Measurements from ENCODE around the gene CUL4A. TPM values are rescaled to one million over a fixed set of nuclear protein-coding genes. Genes with fewer than 3 reads are reported as not detected.
"Not testable (repeated sequence)": the region's sequence is repeated elsewhere in the genome, so short reads cannot be mapped to it uniquely, and the experiment has no call there.

Gene CUL4A
- total RNA-seq, 4 donors from 2014 or later: 232 to 319 (median 234) TPM

DNA sequence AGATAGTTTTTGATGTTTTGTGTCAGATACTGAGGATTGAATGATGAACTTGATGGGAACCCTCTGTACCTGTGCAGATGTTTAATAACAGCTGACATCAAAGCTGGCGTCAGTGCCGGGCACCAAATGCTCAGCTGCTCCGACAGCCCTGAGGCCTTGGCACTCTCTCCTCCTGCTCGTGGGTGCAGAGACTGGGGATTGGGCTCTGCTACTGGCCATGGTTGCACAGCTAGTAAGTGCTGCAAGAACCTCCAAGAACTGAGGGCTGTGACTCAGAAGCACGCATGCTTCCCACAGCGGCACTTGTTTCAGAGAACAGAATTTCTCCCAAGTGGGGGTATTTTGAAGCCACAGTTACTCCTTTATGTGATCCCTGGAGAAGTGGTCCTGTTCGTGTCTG, 93.6 kb downstream of the CUL4A start:
- no peak for TF ChIP-seq POLR2A (IDR thresholded peaks at IDR 0.05)
- TF ChIP-seq, protein P1, sequence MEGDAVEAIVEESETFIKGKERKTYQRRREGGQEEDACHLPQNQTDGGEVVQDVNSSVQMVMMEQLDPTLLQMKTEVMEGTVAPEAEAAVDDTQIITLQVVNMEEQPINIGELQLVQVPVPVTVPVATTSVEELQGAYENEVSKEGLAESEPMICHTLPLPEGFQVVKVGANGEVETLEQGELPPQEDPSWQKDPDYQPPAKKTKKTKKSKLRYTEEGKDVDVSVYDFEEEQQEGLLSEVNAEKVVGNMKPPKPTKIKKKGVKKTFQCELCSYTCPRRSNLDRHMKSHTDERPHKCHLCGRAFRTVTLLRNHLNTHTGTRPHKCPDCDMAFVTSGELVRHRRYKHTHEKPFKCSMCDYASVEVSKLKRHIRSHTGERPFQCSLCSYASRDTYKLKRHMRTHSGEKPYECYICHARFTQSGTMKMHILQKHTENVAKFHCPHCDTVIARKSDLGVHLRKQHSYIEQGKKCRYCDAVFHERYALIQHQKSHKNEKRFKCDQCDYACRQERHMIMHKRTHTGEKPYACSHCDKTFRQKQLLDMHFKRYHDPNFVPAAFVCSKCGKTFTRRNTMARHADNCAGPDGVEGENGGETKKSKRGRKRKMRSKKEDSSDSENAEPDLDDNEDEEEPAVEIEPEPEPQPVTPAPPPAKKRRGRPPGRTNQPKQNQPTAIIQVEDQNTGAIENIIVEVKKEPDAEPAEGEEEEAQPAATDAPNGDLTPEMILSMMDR (IDR thresholded peaks at IDR 0.05 in 4 of 5, conservative IDR thresholded peaks at IDR 0.05 in 1 of 5): no peak
- no peak for ATAC-seq
- H3K4me1 ChIP-seq: peaks cover 48 to 73% of the 10 kb centered on the region in 2 donors

GRCh38 chr13:113304121-113304520, 94.7 kb downstream of the CUL4A start:
- Histone ChIP-seq H3K4me1 (peaks cover 37 to 62% of the 10 kb centered on the region in 2 donors), H3K27ac (peak overlapping the region; percentile 22 to 62 (median 54)), H3K9me3 (no peaks in the 10 kb centered on the region), H3K36me3 (no peaks in the 10 kb centered on the region), H3K4me3 (no peak overlapping the region), H3K27me3 (no peaks in the 10 kb centered on the region)
- in situ Hi-C loops (cut with MboI; ENCODE audit: low sequenced_read_pairs in 4 of 4): no loop called here
- no peak for TF ChIP-seq POLR2A (IDR thresholded peaks at IDR 0.05)
- TF ChIP-seq, protein P1 (IDR thresholded peaks at IDR 0.05 in 4 of 5, conservative IDR thresholded peaks at IDR 0.05 in 1 of 5): no peak
- intact Hi-C loops (cut with DNase I; ENCODE audit: low total_unique reads): no loop called here
- no peak for ATAC-seq
- DNase-seq: no peak

More for the DNA sequence above, 93.6 kb downstream of the CUL4A start:
- H3K27ac ChIP-seq: peak overlapping the region in 3 of 4 donors; percentile 48 to 62 (median 60)
- H3K27me3 ChIP-seq: no peaks in the 10 kb centered on the region
- no peak overlapping the region for H3K4me3 ChIP-seq
- intact Hi-C loops (cut with DNase I; ENCODE audit: low total_unique reads): no loop called here
- peak in 1 of 2 donors; percentile 30 for DNase-seq
- H3K36me3 ChIP-seq: no peaks in the 10 kb centered on the region
- H3K9me3 ChIP-seq: no peaks in the 10 kb centered on the region
- in situ Hi-C loops (cut with MboI; ENCODE audit: low sequenced_read_pairs in 4 of 4): no loop called here

GRCh38 chr13:113305208-113305607, 95.8 kb downstream of the CUL4A start:
- in situ Hi-C loops (cut with MboI; ENCODE audit: low sequenced_read_pairs in 4 of 4) (no loop called here), intact Hi-C loops (cut with DNase I; ENCODE audit: low total_unique reads) (no loop called here)
- Histone ChIP-seq H3K27me3 (no peaks in the 10 kb centered on the region), H3K27ac (peak overlapping the region; percentile 11 to 68 (median 61)), H3K4me3 (no peak overlapping the region), H3K9me3 (no peaks in the 10 kb centered on the region), H3K4me1 (peaks cover 28 to 51% of the 10 kb centered on the region in 2 donors), H3K36me3 (peaks cover 0 to 8% of the 10 kb centered on the region in 2 donors)
- TF ChIP-seq, protein P1 (IDR thresholded peaks at IDR 0.05 in 4 of 5, conservative IDR thresholded peaks at IDR 0.05 in 1 of 5): no peak
- no peak for TF ChIP-seq POLR2A (IDR thresholded peaks at IDR 0.05)
- DNase-seq (peak in 1 of 2 donors; percentile 46), ATAC-seq (peak; percentile 84)

GRCh38 chr13:113307491-113307890, 98.1 kb downstream of the CUL4A start:
- no peaks in the 10 kb centered on the region for H3K9me3 ChIP-seq
- H3K4me1 ChIP-seq: peaks cover 27 to 40% of the 10 kb centered on the region in 2 donors
- in situ Hi-C loops (cut with MboI; ENCODE audit: low sequenced_read_pairs in 4 of 4) (no loop called here), intact Hi-C loops (cut with DNase I; ENCODE audit: low total_unique reads) (no loop called here)
- H3K27ac ChIP-seq: no peak overlapping the region
- DNase-seq: no peak
- H3K36me3 ChIP-seq: peaks cover 0 to 31% of the 10 kb centered on the region in 2 donors
- H3K27me3 ChIP-seq: no peaks in the 10 kb centered on the region
- H3K4me3 ChIP-seq: no peak overlapping the region
- TF ChIP-seq, protein P1 (IDR thresholded peaks at IDR 0.05 in 4 of 5, conservative IDR thresholded peaks at IDR 0.05 in 1 of 5): no peak
- TF ChIP-seq POLR2A (IDR thresholded peaks at IDR 0.05): no peak
- ATAC-seq: no peak

DNA sequence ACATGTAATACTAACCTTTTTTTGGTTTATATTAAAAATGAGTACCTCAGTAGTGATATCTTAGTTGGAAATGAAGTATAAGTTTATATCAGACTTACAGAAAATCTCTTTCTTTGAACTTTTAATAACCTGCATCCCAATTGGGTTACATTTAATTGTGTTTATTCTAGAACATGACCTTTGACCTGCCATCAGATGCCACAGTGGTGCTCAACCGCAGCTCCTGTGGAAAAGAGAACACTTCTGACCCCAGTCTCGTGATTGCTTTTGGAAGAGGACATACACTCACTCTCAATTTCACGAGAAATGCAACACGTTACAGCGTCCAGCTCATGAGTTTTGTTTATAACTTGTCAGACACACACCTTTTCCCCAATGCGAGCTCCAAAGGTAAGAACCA, 100.1 kb downstream of the CUL4A start:
- in situ Hi-C loops (cut with MboI; ENCODE audit: low sequenced_read_pairs in 4 of 4) (no loop called here), intact Hi-C loops (cut with DNase I; ENCODE audit: low total_unique reads) (no loop called here)
- no peaks in the 10 kb centered on the region for H3K9me3 ChIP-seq
- H3K27me3 ChIP-seq: no peaks in the 10 kb centered on the region
- no peak for DNase-seq
- H3K36me3 ChIP-seq: peaks cover 0 to 38% of the 10 kb centered on the region in 2 donors
- H3K4me1 ChIP-seq: peaks cover 14 to 21% of the 10 kb centered on the region in 2 donors
- no peak overlapping the region for H3K4me3 ChIP-seq
- TF ChIP-seq, protein P1 (IDR thresholded peaks at IDR 0.05 in 4 of 5, conservative IDR thresholded peaks at IDR 0.05 in 1 of 5): no peak
- no peak for TF ChIP-seq POLR2A (IDR thresholded peaks at IDR 0.05)
- no peak overlapping the region for H3K27ac ChIP-seq
- ATAC-seq: no peak

GRCh38 chr13:113314112-113314511, 104.7 kb downstream of the CUL4A start:
- in situ Hi-C loops (cut with MboI; ENCODE audit: low sequenced_read_pairs in 4 of 4); DNase-seq; intact Hi-C loops (cut with DNase I; ENCODE audit: low total_unique reads): not testable (repeated sequence)

GRCh38 chr13:113314895-113315470, 105.6 kb downstream of the CUL4A start:
- H3K36me3 ChIP-seq: peaks cover 0 to 54% of the 10 kb centered on the region in 2 donors
- in situ Hi-C loops (cut with MboI; ENCODE audit: low sequenced_read_pairs in 4 of 4); ATAC-seq; DNase-seq; H3K4me1 ChIP-seq; H3K27ac ChIP-seq; intact Hi-C loops (cut with DNase I; ENCODE audit: low total_unique reads); H3K27me3 ChIP-seq; H3K9me3 ChIP-seq; H3K4me3 ChIP-seq: not testable (repeated sequence)

More at GRCh38 chr13:113314112-113314511, 104.7 kb downstream of the CUL4A start:
- not testable (repeated sequence) for H3K27ac ChIP-seq, H3K4me3 ChIP-seq, H3K4me1 ChIP-seq, H3K9me3 ChIP-seq, ATAC-seq, H3K27me3 ChIP-seq
- H3K36me3 ChIP-seq: peaks cover 0 to 52% of the 10 kb centered on the region in 2 donors
